Caco-2 (cell line): ENCODE measurements around the gene TDO2. TPM values are rescaled to one million over a fixed set of nuclear protein-coding genes. Genes with fewer than 3 reads are reported as not detected.
"Not testable (repeated sequence)": the region's sequence is repeated elsewhere in the genome, so short reads cannot be mapped to it uniquely, and the experiment has no call there.

Source experiments
- BruUV-seq: library from RNA; stranded (reverse); fragments of 400-500 nt; replicated peaks from 2 replicates; lab custom pipeline; 2021; lab: Mats Ljungman, UMichigan
- CTCF ChIA-PET: fragments of 300-600 bp; sonication (Branson Sonifier 250); formaldehyde crosslinking; loops from one replicate; lab custom pipeline; 2022; ENCODE audit warnings: antibody characterized with exemption; lab: Charles Lee
- POLR2A ChIA-PET: fragments of 300-600 bp; sonication (Branson Sonifier 250); formaldehyde crosslinking; loops from one replicate; lab custom pipeline; 2022; ENCODE audit warnings: antibody characterized with exemption; lab: Charles Lee
- DNase-seq, 2 experiments: peaks; one replicate each; pipeline versions ENCODE4 v3.0.0 to v3.0.0-alpha.2; 2020 to 2022
- H3K27me3 ChIP-seq: replicated peaks from 2 replicates; pipeline ENCODE4 v1.6.0; 2011; ENCODE audit warnings: low read length; ENCODE audit not compliant: control insufficient read depth, insufficient read depth
- H3K36me3 ChIP-seq: 2 replicates; pipeline ENCODE4 v1.5.1; 2011; ENCODE audit warnings: low read length; ENCODE audit not compliant: control insufficient read depth, insufficient read depth
- H3K4me1 ChIP-seq: fragments of 250-450 bp; sonication (Bioruptor Pico); 2 replicates; pipeline ENCODE4 v1.5.1; 2020; ENCODE audit warnings: mild to moderate bottlenecking
- H3K4me3 ChIP-seq: 2 replicates; pipeline ENCODE4 v1.5.1; 2011; ENCODE audit warnings: low read depth, mild to moderate bottlenecking, control low read depth, low read length
- H3K9me3 ChIP-seq: fragments of 250-450 bp; sonication (Bioruptor Pico); 2 replicates; pipeline ENCODE4 v1.5.1; 2020; ENCODE audit warnings: mild to moderate bottlenecking, moderate library complexity
- H3K27ac Mint-ChIP-seq: one replicate; pipeline ENCODE4 v1.8.0; 2022; ENCODE audit warnings: mixed read lengths; ENCODE audit not compliant: unreplicated experiment
- H3K27me3 Mint-ChIP-seq: one replicate; pipeline ENCODE4 v1.8.0; 2022; ENCODE audit warnings: mixed read lengths; ENCODE audit not compliant: insufficient read depth, unreplicated experiment
- H3K36me3 Mint-ChIP-seq: one replicate; pipeline ENCODE4 v1.8.0; 2022; ENCODE audit warnings: mild to moderate bottlenecking, mixed read lengths; ENCODE audit not compliant: insufficient read depth, unreplicated experiment
- H3K4me1 Mint-ChIP-seq: one replicate; pipeline ENCODE4 v1.8.0; 2022; ENCODE audit warnings: low read depth, mixed read lengths; ENCODE audit not compliant: unreplicated experiment
- H3K4me3 Mint-ChIP-seq: one replicate; pipeline ENCODE4 v1.8.0; 2022; ENCODE audit warnings: mild to moderate bottlenecking, moderate library complexity, mixed read lengths; ENCODE audit not compliant: unreplicated experiment
- H3K9me3 Mint-ChIP-seq: one replicate; pipeline ENCODE4 v1.8.0; 2022; ENCODE audit warnings: mixed read lengths; ENCODE audit not compliant: unreplicated experiment
- intact Hi-C: fragments of 100-400 bp; cut with micrococcal nuclease; formaldehyde crosslinking; loops from one replicate; pipeline ENCODE4 v1.10.0; 2022; ENCODE audit not compliant: unreplicated experiment
- total RNA-seq: library from RNA; stranded (reverse); gene quantifications from 2 replicates; pipeline ENCODE4 v1.2.3, GENCODE V29; 2022
- TF ChIP-seq, protein P1 (sequence below), 2 experiments: fragments of 200-600 bp in 1 of 2; IDR thresholded peaks; 1 replicate in 1 of 2; 2 replicates in 1 of 2; pipeline versions ENCODE4 v1.5.1 to v1.8.0; 2011 to 2022; ENCODE audit warnings: antibody characterized with exemption in 1 of 2, control low read depth in 1 of 2, inconsistent platforms in 1 of 2, low read depth in 1 of 2, low read length in 1 of 2, mild to moderate bottlenecking in 1 of 2, moderate library complexity in 1 of 2; ENCODE audit not compliant: insufficient read depth in 1 of 2, severe bottlenecking in 1 of 2, unreplicated experiment in 1 of 2

TDO2 gene
- total RNA-seq, 1 experiment from 2014 or later, result 4.7 TPM

DNA sequence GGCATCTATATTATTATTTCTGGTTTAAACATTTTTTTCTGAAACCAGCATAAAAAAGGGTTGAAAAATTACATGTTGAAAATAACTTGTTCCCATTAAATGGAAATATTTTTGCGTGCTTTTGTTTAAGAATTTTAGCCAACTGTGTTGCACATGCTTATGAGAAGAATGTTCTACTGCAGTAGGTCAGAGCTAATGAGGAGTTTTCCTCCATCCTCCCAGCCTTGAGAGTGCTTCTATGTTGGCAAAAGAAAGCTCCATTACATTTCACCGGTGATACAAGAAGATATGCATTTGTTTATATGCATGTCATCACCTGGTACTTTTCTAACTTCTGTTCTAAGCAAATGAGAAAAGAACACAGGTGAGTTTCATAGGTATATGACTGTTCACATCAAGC is 13.6 kb upstream of the TDO2 start:
- no peaks in the 10 kb centered on the region for H3K27me3 Mint-ChIP-seq
- Histone ChIP-seq H3K36me3 (no peaks in the 10 kb centered on the region), H3K9me3 (no peaks in the 10 kb centered on the region; the same call in 1 of the 2 replicates), H3K4me3 (no peak overlapping the region), H3K27me3 (no peaks in the 10 kb centered on the region), H3K4me1 (no peaks in the 10 kb centered on the region)
- BruUV-seq, result no TSS peak
- CTCF ChIA-PET, result interaction anchor here (0.6 kb wide), 1 partner anchor 13 kb away, joined by 3 read pairs; no protein-coding TSS in a partner anchor
- TF ChIP-seq, protein P1, sequence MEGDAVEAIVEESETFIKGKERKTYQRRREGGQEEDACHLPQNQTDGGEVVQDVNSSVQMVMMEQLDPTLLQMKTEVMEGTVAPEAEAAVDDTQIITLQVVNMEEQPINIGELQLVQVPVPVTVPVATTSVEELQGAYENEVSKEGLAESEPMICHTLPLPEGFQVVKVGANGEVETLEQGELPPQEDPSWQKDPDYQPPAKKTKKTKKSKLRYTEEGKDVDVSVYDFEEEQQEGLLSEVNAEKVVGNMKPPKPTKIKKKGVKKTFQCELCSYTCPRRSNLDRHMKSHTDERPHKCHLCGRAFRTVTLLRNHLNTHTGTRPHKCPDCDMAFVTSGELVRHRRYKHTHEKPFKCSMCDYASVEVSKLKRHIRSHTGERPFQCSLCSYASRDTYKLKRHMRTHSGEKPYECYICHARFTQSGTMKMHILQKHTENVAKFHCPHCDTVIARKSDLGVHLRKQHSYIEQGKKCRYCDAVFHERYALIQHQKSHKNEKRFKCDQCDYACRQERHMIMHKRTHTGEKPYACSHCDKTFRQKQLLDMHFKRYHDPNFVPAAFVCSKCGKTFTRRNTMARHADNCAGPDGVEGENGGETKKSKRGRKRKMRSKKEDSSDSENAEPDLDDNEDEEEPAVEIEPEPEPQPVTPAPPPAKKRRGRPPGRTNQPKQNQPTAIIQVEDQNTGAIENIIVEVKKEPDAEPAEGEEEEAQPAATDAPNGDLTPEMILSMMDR (IDR thresholded peaks at IDR 0.05; ENCODE audit: insufficient read depth in 1 of 2, low read depth in 1 of 2, low read length in 1 of 2, severe bottlenecking in 1 of 2, unreplicated experiment in 1 of 2), result no peak
- no peak for DNase-seq
- intact Hi-C loops, result no loop called here
- H3K27ac Mint-ChIP-seq, result no peak overlapping the region
- H3K36me3 Mint-ChIP-seq, result no peaks in the 10 kb centered on the region
- POLR2A ChIA-PET, result no interaction called here
- H3K4me3 Mint-ChIP-seq, result no peak overlapping the region
- H3K4me1 Mint-ChIP-seq, result no peaks in the 10 kb centered on the region
- peaks cover 38% of the 10 kb centered on the region for H3K9me3 Mint-ChIP-seq

DNA sequence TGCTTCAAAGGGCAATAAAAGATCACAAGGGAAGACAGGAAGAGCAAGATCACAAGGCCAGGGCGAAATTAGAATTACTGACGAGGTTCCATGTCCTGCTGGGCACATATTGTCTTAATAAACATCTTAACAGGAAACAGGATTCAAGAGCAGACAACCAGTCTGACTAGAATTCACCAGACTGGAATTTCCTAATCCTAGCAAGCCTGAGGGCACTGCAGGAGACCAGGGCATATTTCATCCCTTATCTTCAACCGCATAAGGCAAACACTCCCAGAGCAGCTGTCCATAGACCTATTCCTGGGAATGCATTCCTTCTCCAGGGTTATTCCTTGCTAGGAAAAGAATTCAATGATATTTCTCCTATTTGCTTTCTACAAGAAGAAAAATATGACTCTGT is 12.4 kb upstream of the TDO2 start:
- Mint-ChIP-seq H3K4me3 (no peak overlapping the region), H3K9me3 (peaks cover 38% of the 10 kb centered on the region), H3K36me3 (no peaks in the 10 kb centered on the region), H3K27me3 (no peaks in the 10 kb centered on the region), H3K4me1 (no peaks in the 10 kb centered on the region), H3K27ac (no peak overlapping the region)
- TF ChIP-seq, protein P1 (IDR thresholded peaks at IDR 0.05; ENCODE audit: insufficient read depth in 1 of 2, low read depth in 1 of 2, low read length in 1 of 2, severe bottlenecking in 1 of 2, unreplicated experiment in 1 of 2), result no peak
- peak; percentile 7 to 33 for DNase-seq
- no peaks in the 10 kb centered on the region; the same call in 1 of the 2 replicates for H3K9me3 ChIP-seq
- CTCF ChIA-PET, result no interaction called here
- H3K4me1 ChIP-seq, result no peaks in the 10 kb centered on the region
- no TSS peak for BruUV-seq
- POLR2A ChIA-PET, result no interaction called here
- H3K4me3 ChIP-seq, result no peak overlapping the region
- intact Hi-C loops, result no loop called here
- no peaks in the 10 kb centered on the region for H3K36me3 ChIP-seq
- no peaks in the 10 kb centered on the region for H3K27me3 ChIP-seq

DNA sequence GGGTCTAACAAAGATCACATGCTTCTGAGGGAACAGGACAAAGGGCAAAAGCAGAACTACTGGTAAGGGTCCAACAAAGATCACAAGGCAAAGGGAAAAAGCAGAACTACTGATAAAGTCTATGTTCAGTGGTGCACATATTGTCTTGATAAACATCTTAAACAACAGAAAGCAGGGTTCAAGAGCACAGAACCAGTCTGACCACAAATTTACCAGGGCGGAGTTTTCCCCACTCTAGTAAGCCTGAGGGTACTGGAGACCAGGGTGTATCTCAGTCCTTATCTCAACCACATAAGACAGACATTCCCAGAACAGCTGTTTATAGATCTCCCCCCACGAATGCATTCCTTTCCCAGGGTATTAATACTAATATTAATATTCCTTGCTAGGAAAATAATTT is 5.1 kb upstream of the TDO2 start:
- POLR2A ChIA-PET, result not testable (repeated sequence)

More for the DNA sequence above, 5.1 kb upstream of the TDO2 start:
- H3K36me3 ChIP-seq, H3K4me1 Mint-ChIP-seq, H3K36me3 Mint-ChIP-seq, intact Hi-C loops, H3K27ac Mint-ChIP-seq, CTCF ChIA-PET, H3K27me3 Mint-ChIP-seq, H3K27me3 ChIP-seq, DNase-seq, H3K9me3 ChIP-seq, H3K4me3 ChIP-seq, H3K4me3 Mint-ChIP-seq, BruUV-seq: not testable (repeated sequence)
- peaks cover 14% of the 10 kb centered on the region for H3K4me1 ChIP-seq
- H3K9me3 Mint-ChIP-seq, result peaks cover 20% of the 10 kb centered on the region
